ENCODE data around the gene AOPEP.

- TF ChIP-seq MEF2A (IDR thresholded peaks at IDR 0.05; ENCODE audit: borderline replicate concordance, low read depth) (no peak), GABPA (IDR thresholded peaks at IDR 0.05; ENCODE audit: low read depth) (no peak), CTCF (IDR thresholded peaks at IDR 0.05) (no peak), REST (IDR thresholded peaks at IDR 0.05; ENCODE audit: low read depth, low read length) (no peak)
Observed at GRCh38 chr9:94760660-94761059, 34.2 kb downstream of the AOPEP start.
